ACC112 (cell line): ENCODE data around the gene TF.

Experiments
- H2AFZ ChIP-seq: fragments of 200-600 bp; sonication (generic); one replicate; pipeline ENCODE4 v1.6.0; 2017; ENCODE audit warnings: antibody characterized with exemption, low read length; ENCODE audit not compliant: unreplicated experiment
- H3K27ac ChIP-seq: fragments of 200-600 bp; sonication (generic); 2 replicates; pipeline ENCODE4 v1.5.1; 2014; ENCODE audit warnings: low read depth, mild to moderate bottlenecking, antibody characterized with exemption, low read length, moderate library complexity
- H3K27me3 ChIP-seq: fragments of 200-600 bp; sonication (generic); 2 replicates; pipeline ENCODE4 v1.6.1; 2014; ENCODE audit warnings: mild to moderate bottlenecking, antibody characterized with exemption, low read length, moderate library complexity, mixed read lengths; ENCODE audit not compliant: insufficient read depth
- H3K36me3 ChIP-seq: fragments of 200-600 bp; sonication (generic); 2 replicates; pipeline ENCODE4 v1.6.1; 2016; ENCODE audit warnings: mild to moderate bottlenecking, antibody characterized with exemption, low read length, moderate library complexity, mixed read lengths; ENCODE audit not compliant: insufficient read depth
- H3K4me1 ChIP-seq: fragments of 200-600 bp; sonication (generic); one replicate; pipeline ENCODE4 v1.6.1; 2016; ENCODE audit warnings: low read length, mixed read lengths; ENCODE audit not compliant: insufficient read depth, unreplicated experiment, control insufficient read depth
- H3K4me3 ChIP-seq: fragments of 200-600 bp; sonication (generic); 2 replicates; pipeline ENCODE4 v1.5.1; 2014; ENCODE audit warnings: mild to moderate bottlenecking, low read depth, low read length
- H3K79me2 ChIP-seq: fragments of 200-600 bp; sonication (generic); one replicate; pipeline ENCODE4 v1.6.0; 2016; ENCODE audit warnings: low read length; ENCODE audit not compliant: control insufficient read depth, unreplicated experiment, insufficient read depth

TF gene

GRCh38 chr3:133745981-133746711, at the start of gene TF:
Gene TF (plus strand): TSS chr3:133746393. CDS start chr3:133746441, 48 bp downstream.
- no peak within 1 kb of the TSS for H2AFZ ChIP-seq
- no peaks in the 10 kb centered on the region for H3K79me2 ChIP-seq
- no peak within 1 kb of the TSS for H3K27ac ChIP-seq
- no peaks in the 10 kb centered on the region for H3K36me3 ChIP-seq
- peaks cover 60% of the 10 kb centered on the region for H3K27me3 ChIP-seq
- H3K4me1 ChIP-seq, result no peaks in the 10 kb centered on the region
- no peak within 1 kb of the TSS for H3K4me3 ChIP-seq

GRCh38 chr3:133697960-133698359, 48.2 kb upstream of the TF start:
- H3K27ac ChIP-seq, result no peak overlapping the region
- H3K4me3 ChIP-seq, result no peak overlapping the region
- H3K27me3 ChIP-seq, result peaks cover 17% of the 10 kb centered on the region
- no peaks in the 10 kb centered on the region for H3K79me2 ChIP-seq
- H3K36me3 ChIP-seq, result no peaks in the 10 kb centered on the region
- H2AFZ ChIP-seq, result no peak overlapping the region
- H3K4me1 ChIP-seq, result no peaks in the 10 kb centered on the region

GRCh38 chr3:133699467-133699866, 46.7 kb upstream of the TF start:
- Histone ChIP-seq H3K36me3 (no peaks in the 10 kb centered on the region), H3K4me3 (no peak overlapping the region), H3K27me3 (peaks cover 28% of the 10 kb centered on the region), H3K79me2 (no peaks in the 10 kb centered on the region), H2AFZ (no peak overlapping the region), H3K4me1 (no peaks in the 10 kb centered on the region), H3K27ac (no peak overlapping the region)

GRCh38 chr3:133699903-133700302, 46.3 kb upstream of the TF start:
- Histone ChIP-seq H3K36me3 (no peaks in the 10 kb centered on the region), H2AFZ (no peak overlapping the region), H3K27ac (no peak overlapping the region), H3K27me3 (peaks cover 32% of the 10 kb centered on the region), H3K4me1 (no peaks in the 10 kb centered on the region), H3K4me3 (no peak overlapping the region), H3K79me2 (no peaks in the 10 kb centered on the region)

- no peak overlapping the region for H3K27ac ChIP-seq
- no peaks in the 10 kb centered on the region for H3K4me1 ChIP-seq
- peaks cover 34% of the 10 kb centered on the region for H3K27me3 ChIP-seq
- H3K4me3 ChIP-seq, result no peak overlapping the region
- H2AFZ ChIP-seq, result no peak overlapping the region
- no peaks in the 10 kb centered on the region for H3K79me2 ChIP-seq
- no peaks in the 10 kb centered on the region for H3K36me3 ChIP-seq
Measured at GRCh38 chr3:133700351-133700750, 45.8 kb upstream of the TF start.

GRCh38 chr3:133701435-133702358, 44.5 kb upstream of the TF start:
- Histone ChIP-seq H3K4me1 (no peaks in the 10 kb centered on the region), H3K79me2 (no peaks in the 10 kb centered on the region), H2AFZ (no peak overlapping the region), H3K27ac (no peak overlapping the region), H3K27me3 (peaks cover 47% of the 10 kb centered on the region), H3K36me3 (no peaks in the 10 kb centered on the region), H3K4me3 (no peak overlapping the region)

GRCh38 chr3:133703915-133704314, 42.3 kb upstream of the TF start:
- no peaks in the 10 kb centered on the region for H3K79me2 ChIP-seq
- no peaks in the 10 kb centered on the region for H3K4me1 ChIP-seq
- H2AFZ ChIP-seq, result no peak overlapping the region
- peaks cover 58% of the 10 kb centered on the region for H3K27me3 ChIP-seq
- H3K27ac ChIP-seq, result no peak overlapping the region
- no peaks in the 10 kb centered on the region for H3K36me3 ChIP-seq
- no peak overlapping the region for H3K4me3 ChIP-seq

- no peaks in the 10 kb centered on the region for H3K4me1 ChIP-seq
Measured at GRCh38 chr3:133706033-133706432, 40.2 kb upstream of the TF start.

GRCh38 chr3:133709139-133709750, 36.9 kb upstream of the TF start:
- Histone ChIP-seq H2AFZ (no peak overlapping the region), H3K27me3 (peaks cover 89% of the 10 kb centered on the region), H3K4me3 (no peak overlapping the region), H3K79me2 (no peaks in the 10 kb centered on the region), H3K4me1 (no peaks in the 10 kb centered on the region), H3K36me3 (no peaks in the 10 kb centered on the region), H3K27ac (no peak overlapping the region)

More at GRCh38 chr3:133706033-133706432, 40.2 kb upstream of the TF start:
- Histone ChIP-seq H3K27me3 (peaks cover 75% of the 10 kb centered on the region), H3K27ac (no peak overlapping the region), H2AFZ (no peak overlapping the region), H3K79me2 (no peaks in the 10 kb centered on the region), H3K36me3 (no peaks in the 10 kb centered on the region), H3K4me3 (no peak overlapping the region)

- H3K4me1 ChIP-seq, result no peaks in the 10 kb centered on the region
- no peaks in the 10 kb centered on the region for H3K79me2 ChIP-seq
- no peak overlapping the region for H2AFZ ChIP-seq
- H3K36me3 ChIP-seq, result no peaks in the 10 kb centered on the region
- peaks cover 86% of the 10 kb centered on the region for H3K27me3 ChIP-seq
- no peak overlapping the region for H3K4me3 ChIP-seq
- H3K27ac ChIP-seq, result no peak overlapping the region
Measured at GRCh38 chr3:133711013-133711412, 35.2 kb upstream of the TF start.
